Adrenal gland (tissue), 5 donors: ENCODE measurements around the gene CCDC120.

Experiments used
- POLR2A ChIP-seq, 2 donors: fragments of 450-650 bp; IDR thresholded peaks; one replicate each; pipeline ENCODE4 v1.6.1; 2017; ENCODE audit warnings: antibody characterized with exemption in 2 of 2, mild to moderate bottlenecking in 2 of 2, moderate library complexity in 1 of 2
- TF ChIP-seq, protein P1 (sequence below), 6 experiments: fragments of 450-650 bp in 4 of 6; fragments of 200-600 bp in 2 of 6; sonication (generic) in 1 of 6; IDR thresholded peaks; 1 replicate in 5 of 6; 2 replicates in 1 of 6; pipeline versions ENCODE4 v1.5.1 to v1.8.0; 2016 to 2021; ENCODE audit warnings: antibody characterized with exemption in 6 of 6, mild to moderate bottlenecking in 2 of 6, moderate library complexity in 1 of 6
- donor health status: DM: no; HTN: no; CAD: no.

- TF ChIP-seq, protein P1, sequence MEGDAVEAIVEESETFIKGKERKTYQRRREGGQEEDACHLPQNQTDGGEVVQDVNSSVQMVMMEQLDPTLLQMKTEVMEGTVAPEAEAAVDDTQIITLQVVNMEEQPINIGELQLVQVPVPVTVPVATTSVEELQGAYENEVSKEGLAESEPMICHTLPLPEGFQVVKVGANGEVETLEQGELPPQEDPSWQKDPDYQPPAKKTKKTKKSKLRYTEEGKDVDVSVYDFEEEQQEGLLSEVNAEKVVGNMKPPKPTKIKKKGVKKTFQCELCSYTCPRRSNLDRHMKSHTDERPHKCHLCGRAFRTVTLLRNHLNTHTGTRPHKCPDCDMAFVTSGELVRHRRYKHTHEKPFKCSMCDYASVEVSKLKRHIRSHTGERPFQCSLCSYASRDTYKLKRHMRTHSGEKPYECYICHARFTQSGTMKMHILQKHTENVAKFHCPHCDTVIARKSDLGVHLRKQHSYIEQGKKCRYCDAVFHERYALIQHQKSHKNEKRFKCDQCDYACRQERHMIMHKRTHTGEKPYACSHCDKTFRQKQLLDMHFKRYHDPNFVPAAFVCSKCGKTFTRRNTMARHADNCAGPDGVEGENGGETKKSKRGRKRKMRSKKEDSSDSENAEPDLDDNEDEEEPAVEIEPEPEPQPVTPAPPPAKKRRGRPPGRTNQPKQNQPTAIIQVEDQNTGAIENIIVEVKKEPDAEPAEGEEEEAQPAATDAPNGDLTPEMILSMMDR (IDR thresholded peaks at IDR 0.05): peak; percentile 23 to 62 (median 58)
- TF ChIP-seq POLR2A (IDR thresholded peaks at IDR 0.05): peak; percentile 62 to 83
Observed at GRCh38 chrX:49043220-49043986, 15.4 kb upstream of the CCDC120 start, which contains the start of gene TFE3.
